Activated naive CD8-positive, alpha-beta T cell treated with anti-CD3 and anti-CD28 coated beads, Interleukin-2, amount 50 U/mL, for 24 hours (primary cell): ENCODE measurements around the gene PSMA7.

Experiments used
- ATAC-seq: fragments of 150-1000 bp; cut with Tn5 transposase; one replicate; pipeline ENCODE4 v1.10.0; 2021
- DNase-seq: peaks from one replicate; pipeline ENCODE4 v3.0.0; 2021
- H3K27ac Mint-ChIP-seq: one replicate; pipeline ENCODE4 v1.8.0; 2021; ENCODE audit warnings: mild to moderate bottlenecking, mixed read lengths
- H3K27me3 Mint-ChIP-seq: one replicate; pipeline ENCODE4 v1.8.0; 2021; ENCODE audit warnings: mixed read lengths
- H3K36me3 Mint-ChIP-seq: one replicate; pipeline ENCODE4 v1.8.0; 2021; ENCODE audit warnings: low read depth, mixed read lengths
- H3K4me1 Mint-ChIP-seq: one replicate; pipeline ENCODE4 v1.8.0; 2021; ENCODE audit warnings: mixed read lengths
- H3K4me3 Mint-ChIP-seq: one replicate; pipeline ENCODE4 v1.8.0; 2021; ENCODE audit warnings: mild to moderate bottlenecking, moderate library complexity, mixed read lengths
- H3K9me3 Mint-ChIP-seq: one replicate; pipeline ENCODE4 v1.8.0; 2021; ENCODE audit warnings: mixed read lengths

The PSMA7 gene

GRCh38 chr20:62141043-62141396 is 2.2 kb downstream of the PSMA7 start:
- H3K4me1 Mint-ChIP-seq, result peaks cover 43% of the 10 kb centered on the region
- H3K4me3 Mint-ChIP-seq, result peak overlapping the region; percentile 89

GRCh38 chr20:62139636-62140035 is 3.6 kb downstream of the PSMA7 start:
- ATAC-seq, result no peak
- Mint-ChIP-seq H3K4me1 (peaks cover 33% of the 10 kb centered on the region), H3K27ac (peak overlapping the region; percentile 80), H3K36me3 (peaks cover 61% of the 10 kb centered on the region), H3K9me3 (no peaks in the 10 kb centered on the region), H3K4me3 (no peak overlapping the region), H3K27me3 (no peaks in the 10 kb centered on the region)
- DNase-seq, result no peak

More at GRCh38 chr20:62141043-62141396, 2.2 kb downstream of the PSMA7 start:
- no peaks in the 10 kb centered on the region for H3K9me3 Mint-ChIP-seq
- no peaks in the 10 kb centered on the region for H3K27me3 Mint-ChIP-seq
- ATAC-seq (no peak), DNase-seq (no peak)
- peak overlapping the region; percentile 90 for H3K27ac Mint-ChIP-seq
- H3K36me3 Mint-ChIP-seq, result peaks cover 58% of the 10 kb centered on the region

- H3K9me3 Mint-ChIP-seq, result no peaks in the 10 kb centered on the region
- no peak overlapping the region for H3K4me3 Mint-ChIP-seq
- H3K27ac Mint-ChIP-seq, result peak overlapping the region; percentile 67
- H3K36me3 Mint-ChIP-seq, result peaks cover 63% of the 10 kb centered on the region
- no peaks in the 10 kb centered on the region for H3K27me3 Mint-ChIP-seq
- ATAC-seq (no peak), DNase-seq (no peak)
- H3K4me1 Mint-ChIP-seq, result peaks cover 32% of the 10 kb centered on the region
Measured at GRCh38 chr20:62138912-62139311, 4.3 kb downstream of the PSMA7 start.

- H3K27me3 Mint-ChIP-seq, result no peaks in the 10 kb centered on the region
- no peak overlapping the region for H3K4me3 Mint-ChIP-seq
- peak overlapping the region; percentile 67 for H3K27ac Mint-ChIP-seq
- H3K36me3 Mint-ChIP-seq, result peaks cover 64% of the 10 kb centered on the region
- peaks cover 37% of the 10 kb centered on the region for H3K4me1 Mint-ChIP-seq
- DNase-seq, result no peak
- H3K9me3 Mint-ChIP-seq, result no peaks in the 10 kb centered on the region
- no peak for ATAC-seq
Measured at GRCh38 chr20:62138204-62138543, 5.0 kb downstream of the PSMA7 start.

GRCh38 chr20:62137478-62138203 is 5.6 kb downstream of the PSMA7 start:
- Mint-ChIP-seq H3K4me3 (no peak overlapping the region), H3K9me3 (no peaks in the 10 kb centered on the region), H3K36me3 (peaks cover 64% of the 10 kb centered on the region)

GRCh38 chr20:62137092-62137384 is 6.2 kb downstream of the PSMA7 start:
- H3K9me3 Mint-ChIP-seq, result no peaks in the 10 kb centered on the region

More at GRCh38 chr20:62137478-62138203, 5.6 kb downstream of the PSMA7 start:
- H3K27me3 Mint-ChIP-seq, result no peaks in the 10 kb centered on the region
- peak overlapping the region; percentile 67 for H3K27ac Mint-ChIP-seq
- no peak for ATAC-seq
- H3K4me1 Mint-ChIP-seq, result peaks cover 39% of the 10 kb centered on the region
- no peak for DNase-seq

GRCh38 chr20:62136283-62137091 is 6.7 kb downstream of the PSMA7 start:
- peak overlapping the region; percentile 43 for H3K27ac Mint-ChIP-seq
- H3K9me3 Mint-ChIP-seq, result no peaks in the 10 kb centered on the region
- H3K4me3 Mint-ChIP-seq, result no peak overlapping the region
- ATAC-seq, result peak; percentile 53
- peaks cover 39% of the 10 kb centered on the region for H3K4me1 Mint-ChIP-seq
- H3K36me3 Mint-ChIP-seq, result peaks cover 67% of the 10 kb centered on the region
- peak; percentile 58 for DNase-seq
- H3K27me3 Mint-ChIP-seq, result no peaks in the 10 kb centered on the region

More at GRCh38 chr20:62137092-62137384, 6.2 kb downstream of the PSMA7 start:
- H3K36me3 Mint-ChIP-seq, result peaks cover 67% of the 10 kb centered on the region
- H3K4me3 Mint-ChIP-seq, result no peak overlapping the region
- no peak for ATAC-seq
- H3K27ac Mint-ChIP-seq, result peak overlapping the region; percentile 43
- H3K27me3 Mint-ChIP-seq, result no peaks in the 10 kb centered on the region
- DNase-seq, result no peak
- peaks cover 41% of the 10 kb centered on the region for H3K4me1 Mint-ChIP-seq

GRCh38 chr20:62135573-62136266 is 7.5 kb downstream of the PSMA7 start:
- H3K9me3 Mint-ChIP-seq, result no peaks in the 10 kb centered on the region
- ATAC-seq, result no peak
- peaks cover 32% of the 10 kb centered on the region for H3K4me1 Mint-ChIP-seq
- peaks cover 68% of the 10 kb centered on the region for H3K36me3 Mint-ChIP-seq
- no peaks in the 10 kb centered on the region for H3K27me3 Mint-ChIP-seq
- DNase-seq, result no peak
- H3K27ac Mint-ChIP-seq, result no peak overlapping the region
- no peak overlapping the region for H3K4me3 Mint-ChIP-seq

GRCh38 chr20:62134735-62135231 is 8.4 kb downstream of the PSMA7 start:
- peaks cover 58% of the 10 kb centered on the region for H3K36me3 Mint-ChIP-seq
- H3K4me1 Mint-ChIP-seq, result peaks cover 25% of the 10 kb centered on the region
- no peak overlapping the region for H3K4me3 Mint-ChIP-seq
- no peaks in the 10 kb centered on the region for H3K9me3 Mint-ChIP-seq
- ATAC-seq (no peak), DNase-seq (no peak)
- H3K27ac Mint-ChIP-seq, result no peak overlapping the region
- H3K27me3 Mint-ChIP-seq, result no peaks in the 10 kb centered on the region

- Mint-ChIP-seq H3K4me3 (no peak overlapping the region), H3K4me1 (peaks cover 25% of the 10 kb centered on the region), H3K36me3 (peaks cover 52% of the 10 kb centered on the region), H3K27me3 (no peaks in the 10 kb centered on the region), H3K9me3 (no peaks in the 10 kb centered on the region), H3K27ac (peak overlapping the region; percentile 56)
- DNase-seq (no peak), ATAC-seq (peak; percentile 10)
Measured at GRCh38 chr20:62133864-62134263, 9.3 kb downstream of the PSMA7 start.

- ATAC-seq (no peak), DNase-seq (no peak)
- H3K27ac Mint-ChIP-seq, result no peak overlapping the region
- H3K36me3 Mint-ChIP-seq, result peaks cover 55% of the 10 kb centered on the region
- H3K9me3 Mint-ChIP-seq, result no peaks in the 10 kb centered on the region
- H3K27me3 Mint-ChIP-seq, result no peaks in the 10 kb centered on the region
- H3K4me3 Mint-ChIP-seq, result no peak overlapping the region
- peaks cover 25% of the 10 kb centered on the region for H3K4me1 Mint-ChIP-seq
Measured at GRCh38 chr20:62133051-62133845, 9.9 kb downstream of the PSMA7 start.

GRCh38 chr20:62132421-62132820 is 10.8 kb downstream of the PSMA7 start:
- DNase-seq, result no peak
- H3K27me3 Mint-ChIP-seq, result no peaks in the 10 kb centered on the region
- no peak for ATAC-seq
- H3K4me1 Mint-ChIP-seq, result peaks cover 22% of the 10 kb centered on the region
- H3K36me3 Mint-ChIP-seq, result peaks cover 53% of the 10 kb centered on the region
- no peak overlapping the region for H3K27ac Mint-ChIP-seq
- no peaks in the 10 kb centered on the region for H3K9me3 Mint-ChIP-seq
- H3K4me3 Mint-ChIP-seq, result no peak overlapping the region

- H3K27me3 Mint-ChIP-seq, result no peaks in the 10 kb centered on the region
- no peak overlapping the region for H3K4me3 Mint-ChIP-seq
- no peak for ATAC-seq
- no peak overlapping the region for H3K27ac Mint-ChIP-seq
- peaks cover 53% of the 10 kb centered on the region for H3K36me3 Mint-ChIP-seq
- DNase-seq, result no peak
- H3K4me1 Mint-ChIP-seq, result peaks cover 21% of the 10 kb centered on the region
- H3K9me3 Mint-ChIP-seq, result no peaks in the 10 kb centered on the region
Measured at GRCh38 chr20:62131560-62132320, 11.5 kb downstream of the PSMA7 start.
